HCT116 (cell line): Measurements from ENCODE around the gene SCP2. TPM values are rescaled to one million over a fixed set of nuclear protein-coding genes. Genes with fewer than 3 reads are reported as not detected.

Source experiments
- ATAC-seq: fragments of 200-7000 bp; cut with Tn5 transposase; 2 replicates; pipeline ENCODE4 v1.9.1; 2020; ENCODE audit warnings: mild to moderate bottlenecking, moderate library complexity
- BruUV-seq: library from RNA; stranded (reverse); fragments of 400-500 nt; replicated peaks from 2 replicates; lab custom pipeline; 2021; lab: Mats Ljungman, UMichigan
- CTCF ChIA-PET: fragments of 300-600 bp; sonication (Branson Sonifier 250); formaldehyde crosslinking; loops from one replicate; lab custom pipeline; 2021; ENCODE audit warnings: antibody characterized with exemption; lab: Charles Lee
- POLR2A ChIA-PET: fragments of 300-600, 350-600 bp; sonication (Branson Sonifier 250); formaldehyde crosslinking; loops from one replicate; lab custom pipeline; 2021; ENCODE audit warnings: antibody characterized with exemption; lab: Charles Lee
- RAD21 ChIA-PET, 2 experiments: fragments of 300-600 bp; sonication (Branson Sonifier 250); formaldehyde crosslinking; loops; one replicate each; lab custom pipeline; 2023; ENCODE audit warnings: low total read pairs in 2 of 2; ENCODE audit not compliant: uncharacterized antibody in 2 of 2, unreplicated experiment in 2 of 2, low non-redundant PET in 1 of 2; lab: Charles Lee
- DNase-seq: peaks from one replicate; pipeline ENCODE4 v3.0.0-alpha.2; 2010; ENCODE audit warnings: low read depth, low spot score
- H2AFZ ChIP-seq: fragments of 200-600 bp; shearing (Covaris generic), sonication (generic); 2 replicates; pipeline ENCODE4 v1.6.1; 2017; ENCODE audit warnings: low read depth, mixed run types, mixed read lengths, antibody characterized with exemption, low read length; ENCODE audit not compliant: poor library complexity, severe bottlenecking
- H3K27ac ChIP-seq: 2 replicates; pipeline ENCODE4 v1.5.1; 2012; ENCODE audit warnings: low read depth, low read length
- H3K27me3 ChIP-seq: fragments of 200-600 bp; sonication (generic); 2 replicates; pipeline ENCODE4 v1.6.1; 2016; ENCODE audit warnings: mixed run types, low read length, mixed read lengths; ENCODE audit not compliant: insufficient read depth
- H3K36me3 ChIP-seq, 2 experiments: fragments of 200-500 bp in 1 of 2; fragments of 200-600 bp in 1 of 2; sonication (Bioruptor generic) in 1 of 2; sonication (generic) in 1 of 2; 2 replicates each; pipeline versions ENCODE4 v1.5.1 to v1.6.1; 2014 to 2016; ENCODE audit warnings: low read length in 2 of 2, inconsistent platforms in 1 of 2, mixed read lengths in 1 of 2, mixed run types in 1 of 2; ENCODE audit not compliant: insufficient read depth in 2 of 2, control insufficient read depth in 1 of 2
- H3K4me1 ChIP-seq, 2 experiments: fragments of 200-600 bp in 1 of 2; sonication (generic) in 1 of 2; 2 replicates each; pipeline versions ENCODE4 v1.5.1 to v1.6.1; 2012 to 2017; ENCODE audit warnings: low read length in 2 of 2, inconsistent platforms in 1 of 2, mild to moderate bottlenecking in 1 of 2, mixed read lengths in 1 of 2, mixed run types in 1 of 2, moderate library complexity in 1 of 2; ENCODE audit not compliant: insufficient read depth in 2 of 2, control insufficient read depth in 1 of 2
- H3K4me2 ChIP-seq: fragments of 200-600 bp; sonication (generic); 2 replicates; pipeline ENCODE4 v1.6.1; 2017; ENCODE audit warnings: mixed run types, low read length, mixed read lengths
- H3K4me3 ChIP-seq, 2 experiments: fragments of 200-600 bp in 1 of 2; sonication (generic) in 1 of 2; replicated peaks in 1 of 2; 2 replicates each; pipeline ENCODE4 v1.5.1; 2011 to 2016; ENCODE audit warnings: low read length in 2 of 2, control low read depth in 1 of 2, low read depth in 1 of 2, mild to moderate bottlenecking in 1 of 2, mixed read lengths in 1 of 2, mixed run types in 1 of 2
- H3K79me2 ChIP-seq: fragments of 200-600 bp; sonication (generic); 2 replicates; pipeline ENCODE4 v1.6.1; 2017; ENCODE audit warnings: mild to moderate bottlenecking, mixed run types, low read length, moderate library complexity, mixed read lengths; ENCODE audit not compliant: insufficient read depth
- H3K9ac ChIP-seq: fragments of 200-600 bp; sonication (generic); 2 replicates; pipeline ENCODE4 v1.6.1; 2016; ENCODE audit warnings: low read length, mixed read lengths
- H3K9me2 ChIP-seq: fragments of 200-600 bp; sonication (generic), shearing (Covaris generic); 2 replicates; pipeline ENCODE4 v1.6.1; 2017; ENCODE audit warnings: mixed run types, mild to moderate bottlenecking, moderate library complexity; ENCODE audit not compliant: insufficient read depth
- H3K9me3 ChIP-seq, 2 experiments: fragments of 200-500 bp in 1 of 2; fragments of 200-600 bp in 1 of 2; sonication (Bioruptor generic) in 1 of 2; sonication (generic) in 1 of 2; 2 replicates each; pipeline ENCODE4 v1.6.1; 2014 to 2017; ENCODE audit warnings: low read length in 2 of 2, mixed read lengths in 2 of 2, inconsistent platforms in 1 of 2, low read depth in 1 of 2, mild to moderate bottlenecking in 1 of 2, mixed run types in 1 of 2, moderate library complexity in 1 of 2; ENCODE audit not compliant: control insufficient read depth in 1 of 2, insufficient read depth in 1 of 2
- H4K20me1 ChIP-seq: fragments of 200-600 bp; sonication (generic), shearing (Covaris generic); 2 replicates; pipeline ENCODE4 v1.6.1; 2017; ENCODE audit warnings: mixed run types, mild to moderate bottlenecking, moderate library complexity; ENCODE audit not compliant: insufficient read depth
- CBX3 ChIP-seq: IDR thresholded peaks from 2 replicates; pipeline ENCODE4 v1.6.1; 2012; ENCODE audit warnings: low read depth
- CTCF ChIP-seq, 3 experiments: fragments of 200-600 bp in 1 of 3; sonication (generic) in 1 of 3; IDR thresholded peaks in 2 of 3; conservative IDR thresholded peaks in 1 of 3; 2 replicates each; pipeline ENCODE4 v1.5.1; 2012 to 2017; ENCODE audit warnings: low read depth in 2 of 3, low read length in 2 of 3, antibody characterized with exemption in 1 of 3, borderline replicate concordance in 1 of 3, control low read depth in 1 of 3, mild to moderate bottlenecking in 1 of 3, mixed read lengths in 1 of 3, mixed run types in 1 of 3, moderate library complexity in 1 of 3; ENCODE audit not compliant: insufficient read depth in 1 of 3
- ELF1 ChIP-seq: IDR thresholded peaks from 2 replicates; pipeline ENCODE4 v1.6.1; 2012; ENCODE audit warnings: low read depth, borderline replicate concordance
- EZH2 ChIP-seq: fragments of 200-600 bp; sonication (generic); IDR thresholded peaks from 2 replicates; pipeline ENCODE4 v1.6.1; 2017; ENCODE audit warnings: antibody characterized with exemption, mixed run types
- MAX ChIP-seq: IDR thresholded peaks from 2 replicates; pipeline ENCODE4 v1.6.1; 2012
- POLR2A ChIP-seq: IDR thresholded peaks from 2 replicates; pipeline ENCODE4 v1.7.0; 2011; ENCODE audit warnings: borderline replicate concordance; ENCODE audit not compliant: insufficient read depth, insufficient read length; ENCODE audit errors: extremely low read depth
- POLR2AphosphoS5 ChIP-seq: IDR thresholded peaks from 2 replicates; pipeline ENCODE4 v1.6.1; 2011; ENCODE audit warnings: mild to moderate bottlenecking, low read depth, low read length, moderate library complexity
- REST ChIP-seq: IDR thresholded peaks from 2 replicates; pipeline ENCODE4 v1.6.1; 2012; ENCODE audit warnings: low read depth
- SIN3A ChIP-seq: IDR thresholded peaks from 2 replicates; pipeline ENCODE4 v1.6.1; 2012; ENCODE audit warnings: low read depth
- SP1 ChIP-seq: IDR thresholded peaks from 2 replicates; pipeline ENCODE4 v1.6.1; 2012; ENCODE audit warnings: low read depth
- SRF ChIP-seq: IDR thresholded peaks from 2 replicates; pipeline ENCODE4 v1.6.1; 2012; ENCODE audit warnings: low read depth
- TCF7L2 ChIP-seq: IDR thresholded peaks from 2 replicates; pipeline ENCODE4 v1.7.0; 2011; ENCODE audit warnings: borderline replicate concordance, inconsistent platforms; ENCODE audit not compliant: insufficient read depth, insufficient read length; ENCODE audit errors: extremely low read depth
- YY1 ChIP-seq: IDR thresholded peaks from 2 replicates; pipeline ENCODE4 v1.6.1; 2011; ENCODE audit warnings: low read length, low read depth, moderate library complexity, mild to moderate bottlenecking; ENCODE audit not compliant: insufficient replicate concordance; ENCODE audit errors: extremely low read depth
- ZBTB33 ChIP-seq: IDR thresholded peaks from 2 replicates; pipeline ENCODE4 v1.6.1; 2011; ENCODE audit warnings: mild to moderate bottlenecking, low read length, moderate library complexity; ENCODE audit not compliant: insufficient replicate concordance; ENCODE audit errors: extremely low read depth
- ZNF274 ChIP-seq: fragments of 200-500 bp; sonication (Bioruptor generic); IDR thresholded peaks from 2 replicates; pipeline ENCODE4 v1.6.1; 2014; ENCODE audit warnings: mild to moderate bottlenecking, low read depth, low read length, inconsistent platforms
- intact Hi-C: fragments of 100-400 bp; cut with micrococcal nuclease; formaldehyde crosslinking; loops from 2 replicates; pipeline ENCODE4 v1.10.0; 2022
- total RNA-seq: library from RNA; stranded (reverse); gene quantifications from one replicate; pipeline ENCODE4 v1.2.1, GENCODE V29; 2021; ENCODE audit not compliant: unreplicated experiment

Gene SCP2
- total RNA-seq, 1 experiment from 2014 or later = 62.0 TPM

- no peak for TF ChIP-seq EZH2
- no peak for TF ChIP-seq SP1
These were observed 84.1 kb downstream of the SCP2 start (continued) for GRCh38 chr1:53011175-53011574.

GRCh38 chr1:53014791-53015507 lies 87.9 kb downstream of the SCP2 start:
- Histone ChIP-seq H3K36me3 (no peaks in the 10 kb centered on the region), H3K4me2 (peak overlapping the region; percentile 82), H3K27me3 (no peaks in the 10 kb centered on the region), H3K9me2 (no peaks in the 10 kb centered on the region), H3K9me3 (no peaks in the 10 kb centered on the region), H3K9ac (peak overlapping the region; percentile 57), H3K79me2 (no peaks in the 10 kb centered on the region; the same call in 1 of the 2 replicates), H3K4me1 (peaks cover 3 to 9% of the 10 kb centered on the region in 2 experiments; a peak in 3 of 4 replicates), H4K20me1 (no peaks in the 10 kb centered on the region), H2AFZ (peak overlapping the region; percentile 63), H3K27ac (peak overlapping the region; percentile 34; the same call in 1 of the 2 replicates), H3K4me3 (peak overlapping the region; percentile 66 to 77)
- peak; percentile 60 for TF ChIP-seq TCF7L2
- peak; percentile 94 for TF ChIP-seq SRF
- TF ChIP-seq CBX3 = peak; percentile 84; the same call in 1 of the 2 replicates
- no peak for TF ChIP-seq POLR2A
- peak; percentile 88 for TF ChIP-seq SP1
- TF ChIP-seq REST = no peak
- no peak for TF ChIP-seq ZBTB33
- peak; percentile 87 for TF ChIP-seq ELF1
- no peak for TF ChIP-seq CTCF (IDR thresholded peaks at IDR 0.05 in 2 of 3, conservative IDR thresholded peaks at IDR 0.05 in 1 of 3; ENCODE audit: borderline replicate concordance in 1 of 3, insufficient read depth in 1 of 3, low read depth in 2 of 3, low read length in 2 of 3)
- TF ChIP-seq SIN3A = peak; percentile 88; the same call in 1 of the 2 replicates
- peak; percentile 83 for TF ChIP-seq POLR2AphosphoS5
- peak; percentile 85 for TF ChIP-seq YY1
- TF ChIP-seq ZNF274 = no peak
- TF ChIP-seq MAX = peak; percentile 78
- ATAC-seq (peak; percentile 98), DNase-seq (peak; percentile 86)
- intact Hi-C loops = loop anchor here (10.0 kb wide), 1 partner anchor 170 kb away; no protein-coding TSS in a partner anchor
- CTCF ChIA-PET = interaction anchor here (1.3 kb wide), 1 partner anchor 168 kb away, joined by 3 read pairs; no protein-coding TSS in a partner anchor
- POLR2A ChIA-PET = interaction anchor here (0.5 kb wide), 1 partner anchor 289 kb away, joined by 3 read pairs; the partner anchor contains the start of gene ZYG11B
- TSS peak; percentile 64 for BruUV-seq
- RAD21 ChIA-PET = no interaction called here
